Upper lobe of right lung (tissue), 1 donor: ENCODE measurements around the gene RUNX1. TPM values are rescaled to one million over a fixed set of nuclear protein-coding genes. Genes with fewer than 3 reads are reported as not detected.

ENCODE experiments used
- ATAC-seq: fragments of 200-7000 bp; cut with Tn5 transposase; one replicate; pipeline ENCODE4 v1.9.1; 2020; ENCODE audit warnings: mild to moderate bottlenecking, moderate library complexity
- DNase-seq: peaks from one replicate; pipeline ENCODE4 v3.0.0-alpha.2; 2020
- H3K27ac ChIP-seq: fragments of 200-600 bp; one replicate; pipeline ENCODE4 v1.8.0; 2022
- H3K27me3 ChIP-seq: fragments of 200-600 bp; one replicate; pipeline ENCODE4 v1.8.0; 2022; ENCODE audit warnings: mild to moderate bottlenecking
- H3K36me3 ChIP-seq: fragments of 200-600 bp; one replicate; pipeline ENCODE4 v1.8.0; 2022
- H3K4me1 ChIP-seq: fragments of 200-600 bp; one replicate; pipeline ENCODE4 v1.8.0; 2022
- H3K4me3 ChIP-seq: fragments of 200-600 bp; one replicate; pipeline ENCODE4 v1.8.0; 2022; ENCODE audit warnings: mild to moderate bottlenecking
- H3K9me3 ChIP-seq: fragments of 200-600 bp; one replicate; pipeline ENCODE4 v1.8.0; 2022
- CTCF ChIP-seq: fragments of 200-600 bp; IDR thresholded peaks from one replicate; pipeline ENCODE4 v1.8.0; 2022; ENCODE audit warnings: antibody characterized with exemption
- intact Hi-C: fragments of 100-400 bp; cut with DNase I; formaldehyde crosslinking; loops from one replicate; pipeline ENCODE4 v1.11.0; 2022
- total RNA-seq: library from RNA; stranded (reverse); fragmentation: NEBNext Ultra II Directional; extraction: Animal tissue kit (Norgen Biotek cat#: 25700); gene quantifications from one replicate; pipeline ENCODE4 v1.2.1, GENCODE V29; 2021
- donor health status: DM: no; HTN: yes; CAD: no; lungs with severe emphysema.

Gene RUNX1
- total RNA-seq, 1 donor from 2014 or later, result 86.9 TPM

- intact Hi-C loops, result no loop called here
- no peak for TF ChIP-seq CTCF
- Histone ChIP-seq H3K9me3 (no peaks in the 10 kb centered on the region), H3K27ac (no peak overlapping the region), H3K4me1 (peaks cover 11% of the 10 kb centered on the region), H3K4me3 (no peak overlapping the region), H3K27me3 (no peaks in the 10 kb centered on the region), H3K36me3 (no peaks in the 10 kb centered on the region)
- ATAC-seq, result no peak
- no peak for DNase-seq
Measured at GRCh38 chr21:34743285-34743684, 305.8 kb downstream of the RUNX1 start.

GRCh38 chr21:34740198-34740597 lies 308.9 kb downstream of the RUNX1 start:
- no peak for TF ChIP-seq CTCF
- Histone ChIP-seq H3K9me3 (no peaks in the 10 kb centered on the region), H3K4me1 (peaks cover 3% of the 10 kb centered on the region), H3K4me3 (no peak overlapping the region), H3K36me3 (no peaks in the 10 kb centered on the region), H3K27me3 (no peaks in the 10 kb centered on the region), H3K27ac (no peak overlapping the region)
- no peak for ATAC-seq
- intact Hi-C loops, result no loop called here
- no peak for DNase-seq
